Endothelial cell (in vitro differentiated cells): ENCODE measurements around the gene DHX35. TPM values are rescaled to one million over a fixed set of nuclear protein-coding genes. Genes with fewer than 3 reads are reported as not detected.

Source experiments
- DNase-seq: peaks from one replicate; pipeline ENCODE4 v3.0.0; 2021; ENCODE audit warnings: low spot score
- H3K27ac Mint-ChIP-seq: one replicate; pipeline ENCODE4 v1.8.0; 2021; ENCODE audit warnings: mixed read lengths, inconsistent platforms; ENCODE audit not compliant: unreplicated experiment
- H3K27me3 Mint-ChIP-seq: one replicate; pipeline ENCODE4 v1.8.0; 2021; ENCODE audit warnings: mild to moderate bottlenecking, moderate library complexity, mixed read lengths, inconsistent platforms; ENCODE audit not compliant: unreplicated experiment
- H3K36me3 Mint-ChIP-seq: one replicate; pipeline ENCODE4 v1.8.0; 2021; ENCODE audit warnings: mild to moderate bottlenecking, low read depth, mixed read lengths, inconsistent platforms; ENCODE audit not compliant: unreplicated experiment
- H3K4me1 Mint-ChIP-seq: one replicate; pipeline ENCODE4 v1.8.0; 2021; ENCODE audit warnings: mild to moderate bottlenecking, mixed read lengths, inconsistent platforms; ENCODE audit not compliant: unreplicated experiment
- H3K4me3 Mint-ChIP-seq: one replicate; pipeline ENCODE4 v1.8.0; 2021; ENCODE audit warnings: mild to moderate bottlenecking, mixed read lengths, inconsistent platforms; ENCODE audit not compliant: unreplicated experiment
- H3K9me3 Mint-ChIP-seq: one replicate; pipeline ENCODE4 v1.8.0; 2021; ENCODE audit warnings: mixed read lengths, inconsistent platforms; ENCODE audit not compliant: unreplicated experiment
- total RNA-seq: library from RNA; stranded (reverse); fragmentation: NEBNext Ultra II Directional; extraction: Animal tissue kit (Norgen Biotek cat#: 25700); gene quantifications from one replicate; pipeline ENCODE4 v1.2.1, GENCODE V29; 2021; ENCODE audit not compliant: unreplicated experiment
- TF ChIP-seq, protein P1 (sequence below): fragments of 200-600 bp; sonication (generic); IDR thresholded peaks from one replicate; pipeline ENCODE4 v1.5.0; 2021; ENCODE audit warnings: antibody characterized with exemption; ENCODE audit not compliant: unreplicated experiment

DHX35 gene
- total RNA-seq, 1 donor from 2014 or later = 10.5 TPM

GRCh38 chr20:38999217-38999616, 37.1 kb downstream of the DHX35 start:
- DNase-seq = no peak
- Mint-ChIP-seq H3K27me3 (no peaks in the 10 kb centered on the region), H3K4me1 (no peaks in the 10 kb centered on the region), H3K36me3 (peaks cover 29% of the 10 kb centered on the region), H3K9me3 (no peaks in the 10 kb centered on the region), H3K4me3 (no peak overlapping the region), H3K27ac (no peak overlapping the region)
- TF ChIP-seq, protein P1, sequence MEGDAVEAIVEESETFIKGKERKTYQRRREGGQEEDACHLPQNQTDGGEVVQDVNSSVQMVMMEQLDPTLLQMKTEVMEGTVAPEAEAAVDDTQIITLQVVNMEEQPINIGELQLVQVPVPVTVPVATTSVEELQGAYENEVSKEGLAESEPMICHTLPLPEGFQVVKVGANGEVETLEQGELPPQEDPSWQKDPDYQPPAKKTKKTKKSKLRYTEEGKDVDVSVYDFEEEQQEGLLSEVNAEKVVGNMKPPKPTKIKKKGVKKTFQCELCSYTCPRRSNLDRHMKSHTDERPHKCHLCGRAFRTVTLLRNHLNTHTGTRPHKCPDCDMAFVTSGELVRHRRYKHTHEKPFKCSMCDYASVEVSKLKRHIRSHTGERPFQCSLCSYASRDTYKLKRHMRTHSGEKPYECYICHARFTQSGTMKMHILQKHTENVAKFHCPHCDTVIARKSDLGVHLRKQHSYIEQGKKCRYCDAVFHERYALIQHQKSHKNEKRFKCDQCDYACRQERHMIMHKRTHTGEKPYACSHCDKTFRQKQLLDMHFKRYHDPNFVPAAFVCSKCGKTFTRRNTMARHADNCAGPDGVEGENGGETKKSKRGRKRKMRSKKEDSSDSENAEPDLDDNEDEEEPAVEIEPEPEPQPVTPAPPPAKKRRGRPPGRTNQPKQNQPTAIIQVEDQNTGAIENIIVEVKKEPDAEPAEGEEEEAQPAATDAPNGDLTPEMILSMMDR = no peak

- no peak for DNase-seq
- no peak overlapping the region for H3K4me3 Mint-ChIP-seq
- no peaks in the 10 kb centered on the region for H3K27me3 Mint-ChIP-seq
- H3K4me1 Mint-ChIP-seq = no peaks in the 10 kb centered on the region
- TF ChIP-seq, protein P1 = no peak
- no peaks in the 10 kb centered on the region for H3K9me3 Mint-ChIP-seq
- H3K36me3 Mint-ChIP-seq = peaks cover 32% of the 10 kb centered on the region
- no peak overlapping the region for H3K27ac Mint-ChIP-seq
These were observed 38.1 kb downstream of the DHX35 start for GRCh38 chr20:38999965-39000910.

- TF ChIP-seq, protein P1 = no peak
- H3K36me3 Mint-ChIP-seq = peaks cover 34% of the 10 kb centered on the region
- H3K4me3 Mint-ChIP-seq = no peak overlapping the region
These were observed 42.4 kb downstream of the DHX35 start for GRCh38 chr20:39004508-39004907.

DNA sequence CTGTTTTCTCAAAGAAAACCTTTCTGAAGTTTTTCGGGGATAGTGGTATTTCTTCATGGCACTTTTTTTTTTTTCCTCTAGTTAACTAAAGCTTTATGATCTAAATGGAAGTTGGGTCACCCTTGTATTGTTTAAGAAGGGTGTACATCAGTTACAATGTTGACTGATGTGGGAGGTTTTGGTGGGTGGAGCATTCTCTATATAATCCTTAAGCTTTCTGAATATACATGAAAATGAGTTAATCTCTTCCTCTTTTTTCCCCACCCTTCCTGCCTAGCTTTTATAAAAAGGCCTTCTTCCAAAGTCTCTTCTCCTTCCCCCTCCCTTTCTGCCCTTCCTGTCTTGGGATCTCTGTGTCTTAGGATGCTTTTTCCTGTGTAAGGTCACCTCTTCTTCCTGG, 47.2 kb downstream of the DHX35 start:
- DNase-seq = no peak
- TF ChIP-seq, protein P1 = no peak
- peaks cover 23% of the 10 kb centered on the region for H3K4me1 Mint-ChIP-seq
- peak overlapping the region; percentile 28 for H3K27ac Mint-ChIP-seq
- no peaks in the 10 kb centered on the region for H3K9me3 Mint-ChIP-seq
- peaks cover 25% of the 10 kb centered on the region for H3K36me3 Mint-ChIP-seq
- no peak overlapping the region for H3K4me3 Mint-ChIP-seq
- no peaks in the 10 kb centered on the region for H3K27me3 Mint-ChIP-seq

More at GRCh38 chr20:39004508-39004907, 42.4 kb downstream of the DHX35 start:
- peaks cover 11% of the 10 kb centered on the region for H3K4me1 Mint-ChIP-seq
- no peak for DNase-seq
- no peaks in the 10 kb centered on the region for H3K9me3 Mint-ChIP-seq
- H3K27ac Mint-ChIP-seq = no peak overlapping the region
- H3K27me3 Mint-ChIP-seq = no peaks in the 10 kb centered on the region

DNA sequence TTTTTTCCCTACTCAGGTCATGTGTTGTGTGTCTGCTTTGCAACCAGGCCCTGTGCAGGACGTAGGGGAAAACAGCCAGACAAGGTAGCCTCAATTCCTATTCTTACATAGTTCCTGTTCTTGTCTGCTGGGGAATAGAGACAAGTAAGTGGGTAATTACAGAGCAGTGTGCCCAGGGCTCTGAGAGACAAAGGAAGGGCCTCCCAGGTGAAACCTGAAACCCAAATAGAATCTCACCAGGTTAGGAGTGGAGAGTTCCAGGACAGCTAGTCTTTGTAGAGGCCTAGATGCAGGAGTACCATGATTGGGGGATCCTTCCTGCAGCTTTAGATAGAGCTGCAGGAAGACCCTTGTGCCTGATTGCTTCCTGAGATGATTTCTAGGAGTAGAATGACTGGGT, 48.4 kb downstream of the DHX35 start:
- TF ChIP-seq, protein P1 = no peak
- Mint-ChIP-seq H3K9me3 (no peaks in the 10 kb centered on the region), H3K4me1 (peaks cover 23% of the 10 kb centered on the region), H3K4me3 (no peak overlapping the region), H3K27ac (no peak overlapping the region), H3K36me3 (peaks cover 32% of the 10 kb centered on the region), H3K27me3 (no peaks in the 10 kb centered on the region)
- no peak for DNase-seq
